Stimulated activated CD8-positive, alpha-beta memory T cell treated with anti-CD3 and anti-CD28 coated beads, Interleukin-7, amount 100 ng/mL, for 4 hours (primary cell): Measurements from ENCODE around the gene CTBP2.

Experiments used
- DNase-seq, 2 donors: peaks; one replicate each; pipeline ENCODE4 v3.0.0-alpha.2; 2020; ENCODE audit warnings: low read depth in 2 of 2

The CTBP2 gene

DNA sequence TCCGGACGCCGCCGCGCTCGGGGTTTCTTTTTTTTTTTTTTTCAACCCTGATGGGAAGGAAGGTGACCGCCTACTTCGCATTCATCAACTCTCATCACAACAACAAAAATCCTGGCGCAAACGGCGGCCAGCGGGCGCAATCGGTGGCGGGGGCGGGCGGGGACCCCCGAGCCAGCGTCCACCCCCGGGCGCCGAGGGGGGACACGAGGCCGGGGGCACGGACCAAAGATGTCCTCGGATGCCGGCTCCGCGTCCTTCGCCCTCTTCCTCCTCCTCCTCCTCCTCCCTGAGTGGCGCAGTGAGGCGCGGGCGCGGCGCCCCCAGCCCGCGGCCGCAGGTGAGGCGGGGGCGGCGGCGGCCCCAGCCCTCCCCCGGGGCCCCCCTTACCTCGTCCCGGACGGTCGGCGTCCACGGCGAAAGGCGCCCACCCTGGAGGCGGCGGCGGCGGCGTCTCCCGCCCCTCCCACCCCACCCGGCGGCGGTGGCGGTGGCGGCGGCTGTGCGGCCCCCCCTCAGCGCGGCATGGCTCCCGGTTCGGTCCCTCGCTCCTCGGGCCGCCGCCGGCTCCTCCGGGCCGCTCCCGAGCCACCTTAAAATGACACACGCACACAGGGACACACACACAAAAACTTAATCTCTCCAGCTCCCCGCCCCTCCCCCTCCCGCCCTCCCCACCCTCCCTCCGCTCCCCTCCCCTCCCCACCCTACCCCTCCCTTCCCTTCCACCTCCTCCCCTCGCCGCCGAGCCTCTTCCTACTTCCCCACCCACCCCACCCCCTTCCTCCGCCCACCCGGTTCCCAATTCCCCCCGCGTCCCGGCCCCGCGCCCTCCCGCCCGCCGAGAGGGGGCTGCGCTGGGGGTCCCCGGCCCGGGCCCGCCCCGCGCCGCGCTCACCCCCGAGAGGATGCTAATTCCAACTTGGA lies at the start of gene CTBP2:
Gene CTBP2, minus strand, starts transcription at position 632 of the 924 bp plus-strand sequence.
- no peak for DNase-seq

DNA sequence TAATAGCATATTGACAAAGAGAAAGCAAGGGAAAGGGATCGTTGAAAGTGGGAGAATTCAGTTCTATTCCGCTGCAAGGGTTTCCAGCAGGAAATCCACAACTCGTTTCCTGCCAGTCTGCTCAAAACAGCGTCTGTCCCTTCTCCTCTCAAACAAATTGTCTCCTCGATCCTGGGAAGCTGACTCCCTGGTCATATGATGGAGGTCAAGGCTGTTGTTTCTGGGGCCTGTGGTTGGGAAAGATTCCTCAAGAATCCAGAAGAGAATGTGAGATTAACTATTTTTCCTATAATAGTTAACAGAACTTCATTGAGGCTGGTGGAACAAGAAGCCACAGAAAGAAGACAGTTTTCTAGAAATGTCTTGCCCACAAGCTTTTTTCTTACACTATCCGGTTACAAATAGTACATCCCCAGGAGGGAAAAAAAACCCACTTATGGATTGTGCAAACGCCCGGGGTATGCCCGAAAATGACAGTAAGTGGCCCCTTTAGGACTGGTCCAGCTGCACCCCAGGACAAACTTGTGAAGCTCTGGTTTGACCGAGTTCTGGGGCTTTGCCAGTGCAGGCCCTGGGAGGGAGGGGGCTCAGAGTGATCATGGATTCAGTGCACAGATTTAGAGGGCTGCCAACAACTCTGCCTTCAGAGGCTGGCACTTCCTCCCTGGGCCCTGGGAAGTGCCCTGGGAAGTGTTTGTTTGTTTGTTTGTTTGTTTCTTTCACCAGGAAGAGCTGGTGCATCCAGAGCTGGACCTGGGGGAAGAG lies 49.4 kb upstream of the CTBP2 start:
- DNase-seq, result no peak

DNA sequence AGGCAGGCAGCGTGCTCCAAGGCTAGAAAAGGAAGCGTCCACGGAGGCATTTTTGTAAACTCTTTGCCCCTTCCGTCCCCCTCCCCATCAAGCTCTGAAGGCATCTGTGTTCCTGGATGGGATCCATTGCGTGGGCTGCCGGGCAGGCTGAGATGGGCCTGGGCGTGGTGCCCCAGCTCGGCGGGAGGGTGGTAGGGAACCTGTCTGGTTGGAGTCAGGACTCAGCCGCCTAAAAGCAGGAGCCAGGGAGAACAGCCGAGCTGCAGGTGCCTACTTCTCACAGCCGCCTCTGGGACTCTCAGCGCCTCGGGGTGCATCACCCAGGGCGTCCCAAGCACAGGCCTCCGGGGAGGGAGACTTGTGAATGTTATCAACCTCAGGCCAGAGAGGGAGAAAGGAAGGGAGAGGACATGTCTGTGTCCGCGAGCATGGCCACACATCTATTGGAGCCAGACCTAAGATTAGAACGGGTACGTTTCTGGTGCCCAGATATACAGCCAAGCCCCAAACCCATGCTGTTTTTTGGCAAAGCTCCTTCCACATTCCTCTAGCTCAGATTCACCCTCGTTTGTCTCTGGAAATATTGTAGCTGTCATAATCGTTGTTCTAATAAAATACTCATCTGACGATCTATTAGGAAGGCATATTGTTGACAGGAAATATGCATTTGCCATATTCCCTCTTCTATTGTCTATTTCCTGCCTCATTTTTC lies 48.6 kb upstream of the CTBP2 start:
- no peak for DNase-seq

DNA sequence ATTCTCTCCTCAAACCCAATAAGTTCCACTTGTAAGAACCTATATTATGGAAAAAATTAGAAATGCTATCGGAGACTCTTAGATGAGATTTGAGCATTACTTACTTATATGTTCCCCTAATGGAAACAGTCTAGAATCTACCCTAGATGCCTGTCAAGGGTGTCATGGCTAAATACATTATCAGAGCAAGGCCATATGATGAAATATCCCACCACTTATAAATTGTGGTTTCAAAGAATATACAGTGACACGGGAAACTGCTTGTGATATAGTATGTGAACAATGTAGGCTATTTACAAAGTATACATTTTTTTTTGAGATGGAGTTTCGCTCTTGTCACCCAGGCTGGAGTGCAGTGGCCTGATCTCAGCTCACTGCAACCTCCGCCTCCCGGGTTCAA lies 46.3 kb upstream of the CTBP2 start:
- DNase-seq, result no peak

DNA sequence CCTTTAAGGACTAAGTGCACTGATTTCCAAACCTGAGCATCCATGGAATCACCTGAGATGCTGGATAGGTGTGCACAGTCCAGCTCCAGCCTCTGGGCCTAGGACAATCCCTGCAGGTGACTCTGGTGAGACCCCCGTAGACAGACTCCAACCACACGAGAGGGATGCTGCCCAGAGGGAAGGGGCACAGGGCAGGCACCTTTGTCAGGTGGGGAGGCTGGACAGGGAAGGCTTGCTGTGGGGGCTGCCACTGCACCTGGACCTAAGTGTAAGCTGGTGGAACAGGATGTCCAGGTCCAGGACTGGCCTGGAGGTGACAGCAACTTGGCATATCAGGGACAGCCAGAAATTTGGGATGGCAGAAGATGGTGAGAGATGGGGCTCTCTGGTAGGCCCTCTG lies 45.1 kb upstream of the CTBP2 start:
- no peak for DNase-seq

DNA sequence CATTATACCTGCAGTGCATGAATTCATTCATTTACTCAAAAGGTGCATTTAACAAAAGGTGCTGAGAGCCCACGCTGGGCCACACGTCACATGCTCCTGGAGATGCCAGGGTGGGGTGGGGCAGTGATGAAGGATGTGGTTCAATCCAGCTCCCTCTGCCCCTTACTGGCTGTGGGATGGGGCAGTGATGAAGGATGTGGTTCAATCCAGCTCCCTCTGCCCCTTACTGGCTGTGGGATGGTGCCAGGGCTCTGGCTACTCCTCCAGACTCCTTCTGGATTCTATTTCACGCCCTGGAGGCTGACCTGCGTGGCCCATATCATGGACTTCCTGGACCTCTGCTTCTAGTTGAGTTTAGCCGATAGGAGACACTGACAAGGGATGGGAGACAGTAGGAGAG lies 44.0 kb upstream of the CTBP2 start:
- DNase-seq, result no peak

DNA sequence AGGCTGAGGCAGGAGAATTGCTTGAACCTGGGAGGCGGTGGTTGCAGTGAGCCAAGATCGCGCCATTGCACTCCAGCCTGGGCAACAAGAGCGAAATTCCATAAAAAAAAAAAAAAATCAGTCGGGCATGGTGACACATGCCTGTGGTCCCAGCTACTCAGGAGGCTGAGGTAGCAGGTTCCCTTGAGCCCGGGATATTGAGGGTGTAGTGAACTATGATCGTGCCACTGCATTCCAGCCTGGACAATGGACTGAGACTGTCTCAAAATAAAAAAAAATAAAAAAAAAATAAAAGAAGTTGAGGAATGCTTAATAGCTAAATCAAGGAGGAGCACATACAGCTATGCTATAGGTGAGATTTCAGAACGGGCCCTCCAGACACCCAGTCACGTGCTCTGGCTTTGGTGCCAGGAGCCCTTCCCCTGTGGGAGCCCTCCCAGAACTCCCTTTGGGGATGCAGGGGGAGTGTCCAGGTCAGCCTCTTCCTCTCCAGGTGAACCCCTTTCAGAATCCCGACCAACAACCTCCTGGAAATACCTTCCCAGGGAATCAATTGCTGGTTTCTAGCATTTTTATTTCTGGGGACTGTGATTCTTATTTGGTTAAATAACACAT lies 42.9 kb upstream of the CTBP2 start:
- no peak for DNase-seq

DNA sequence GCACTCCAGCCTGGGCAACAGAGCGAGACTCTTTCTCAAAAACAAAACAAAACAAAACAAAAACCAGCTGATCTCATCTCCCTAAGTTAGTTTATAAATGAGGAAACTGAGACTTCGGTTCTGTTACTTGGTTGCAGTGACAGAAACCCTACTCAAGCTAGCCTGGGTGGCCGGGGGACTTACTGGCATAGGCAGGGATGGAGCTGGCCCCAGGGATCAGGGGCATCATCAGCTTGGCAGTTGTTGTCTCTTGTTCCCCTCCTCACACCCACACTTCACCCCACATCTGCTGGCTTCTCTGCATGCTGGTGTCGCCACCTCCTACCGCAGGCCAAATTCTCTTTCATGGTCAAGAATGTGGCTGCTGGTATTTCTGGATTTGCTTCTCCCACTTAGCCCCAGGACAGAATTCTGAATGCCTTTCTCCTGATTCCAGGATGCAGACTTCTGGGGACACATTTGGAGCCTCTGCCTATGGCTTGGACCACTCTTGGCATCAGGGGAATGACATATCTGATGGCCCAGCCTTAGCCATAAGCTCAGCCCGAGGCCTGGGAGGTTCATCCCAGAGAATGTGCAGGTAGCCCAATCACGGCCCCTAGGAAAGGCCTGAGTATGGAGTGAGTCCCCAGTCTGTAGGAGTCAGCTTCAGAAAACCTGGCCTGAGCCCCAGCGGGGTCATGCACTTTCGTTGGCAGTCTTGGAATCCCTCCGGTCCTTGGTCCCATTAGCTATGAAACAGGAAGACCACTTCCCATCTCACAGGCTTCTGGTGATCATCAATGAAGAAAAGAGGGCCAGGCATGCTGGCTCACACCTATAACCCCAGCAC lies 41.6 kb upstream of the CTBP2 start:
- no peak for DNase-seq

DNA sequence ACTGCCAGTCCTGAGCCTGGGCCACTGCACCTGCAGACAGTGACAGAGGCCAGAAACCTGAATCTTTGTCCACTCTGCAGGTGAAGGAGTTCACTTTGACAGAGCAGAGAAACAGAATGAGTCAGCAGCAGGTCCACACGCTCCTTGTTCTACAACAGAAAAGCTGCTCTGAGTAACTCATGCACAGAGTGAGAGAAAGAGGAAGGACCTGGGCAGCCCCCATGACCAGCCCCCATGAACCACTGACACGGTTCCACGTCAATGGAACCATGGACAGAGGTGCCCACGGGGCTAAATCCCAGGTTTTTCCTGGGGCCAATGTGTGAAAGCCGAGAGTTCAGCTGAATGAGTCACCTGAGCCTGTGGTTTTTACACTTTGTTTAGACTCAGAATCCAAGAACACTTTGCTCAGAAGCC lies 40.8 kb upstream of the CTBP2 start:
- no peak for DNase-seq

DNA sequence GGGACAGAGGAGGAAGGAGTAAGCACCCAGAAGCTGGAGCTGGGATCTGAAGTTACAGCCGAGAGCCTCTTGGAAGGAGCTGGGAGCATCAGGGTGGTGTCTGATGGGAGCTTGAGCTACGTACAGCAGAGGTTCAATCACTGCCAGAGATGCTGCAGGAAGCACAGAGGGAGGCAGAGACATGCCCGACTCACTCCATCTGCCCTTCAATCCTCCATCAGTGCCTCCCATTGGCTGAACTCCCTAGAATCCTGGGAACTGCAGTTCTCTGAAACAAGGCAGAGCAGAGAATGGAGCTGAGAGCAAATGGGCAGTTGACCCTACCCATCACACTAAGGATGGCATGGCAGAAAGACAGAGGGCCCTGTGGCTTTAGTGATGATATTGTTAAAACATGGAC lies 40.0 kb upstream of the CTBP2 start:
- DNase-seq, result no peak

DNA sequence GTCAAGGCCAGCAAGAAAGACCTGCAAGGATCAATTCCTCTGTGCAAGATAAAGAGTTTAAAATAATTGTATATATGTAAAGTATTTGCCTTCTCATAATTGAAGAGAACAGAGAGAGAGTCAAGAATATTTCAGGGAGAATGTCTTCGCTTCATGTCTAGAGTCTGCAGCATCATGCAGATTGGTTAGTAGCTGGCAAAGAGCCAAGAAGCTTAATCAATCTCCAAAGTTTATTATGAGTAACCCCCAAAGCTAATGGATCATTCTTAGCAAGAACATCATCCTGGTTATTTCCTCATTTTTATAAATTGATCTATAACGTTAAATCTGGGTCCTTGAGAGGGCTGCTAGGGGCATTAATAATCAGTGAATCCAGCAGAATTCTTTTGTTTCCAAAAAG lies 38.9 kb upstream of the CTBP2 start:
- DNase-seq, result no peak

DNA sequence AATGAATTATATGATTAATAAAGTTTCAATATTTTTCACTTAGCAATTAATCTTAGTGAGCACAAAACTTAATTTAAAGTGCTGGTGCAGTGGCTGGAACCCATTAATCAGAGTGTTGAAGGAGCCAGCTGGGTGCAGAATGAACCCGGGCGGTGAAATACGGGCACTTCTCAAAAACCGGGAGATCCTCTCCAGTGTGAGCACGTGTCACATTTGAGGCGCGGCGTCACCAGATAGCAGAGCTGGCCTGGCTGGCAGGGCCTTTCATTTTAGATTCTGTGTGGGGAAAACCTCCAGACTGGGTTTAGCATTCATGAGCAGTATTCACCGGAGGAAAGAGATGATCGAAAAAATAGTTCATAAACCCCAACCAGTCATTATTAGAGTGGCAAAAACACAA lies 34.5 kb upstream of the CTBP2 start:
- no peak for DNase-seq

DNA sequence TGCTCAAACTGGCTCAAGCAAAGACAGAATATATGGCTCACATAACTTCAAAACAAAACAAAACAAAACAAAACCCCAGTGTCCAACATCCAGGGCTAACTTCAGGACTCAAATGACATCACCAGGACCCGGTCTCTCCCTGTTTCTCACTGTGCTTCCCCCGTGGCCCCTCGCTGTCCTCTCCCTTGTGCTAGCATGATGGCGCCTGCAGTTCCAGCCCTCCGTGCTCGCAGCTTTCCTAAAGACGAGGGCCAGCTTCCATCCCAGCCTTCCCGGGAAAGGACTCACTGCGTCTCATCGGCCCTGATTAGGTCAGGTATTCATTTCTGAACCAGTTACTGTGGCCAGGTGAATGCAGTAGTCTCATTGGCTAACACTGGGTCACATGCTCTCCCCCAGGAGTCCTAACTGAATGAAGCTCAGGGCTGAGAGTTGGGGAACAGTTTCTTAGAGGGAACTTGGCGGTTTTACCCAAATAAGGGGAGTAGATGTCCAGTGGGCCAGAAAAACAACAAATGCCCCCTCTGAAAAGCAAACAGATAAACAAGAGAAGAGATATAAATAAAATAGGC lies 33.0 kb upstream of the CTBP2 start:
- DNase-seq, result no peak

DNA sequence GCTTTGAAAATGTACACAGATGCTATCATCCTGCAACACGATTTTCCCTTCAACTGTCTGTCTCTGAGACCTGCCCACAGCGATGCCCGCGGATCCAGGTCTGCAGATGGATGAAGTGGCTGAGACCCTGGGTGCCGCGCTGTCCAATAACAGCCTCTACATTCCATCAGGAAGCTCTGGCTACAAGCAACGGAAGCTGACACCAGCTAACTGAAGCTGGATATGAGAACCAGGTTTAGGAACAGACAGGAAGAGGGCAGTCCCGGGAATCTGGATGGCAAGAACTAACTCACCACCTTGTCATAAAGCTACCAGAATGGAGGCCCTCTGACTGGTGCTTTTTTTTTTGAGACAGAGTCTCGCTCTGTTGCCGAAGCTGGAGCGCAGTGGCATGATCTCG lies 32.3 kb upstream of the CTBP2 start:
- DNase-seq, result no peak

DNA sequence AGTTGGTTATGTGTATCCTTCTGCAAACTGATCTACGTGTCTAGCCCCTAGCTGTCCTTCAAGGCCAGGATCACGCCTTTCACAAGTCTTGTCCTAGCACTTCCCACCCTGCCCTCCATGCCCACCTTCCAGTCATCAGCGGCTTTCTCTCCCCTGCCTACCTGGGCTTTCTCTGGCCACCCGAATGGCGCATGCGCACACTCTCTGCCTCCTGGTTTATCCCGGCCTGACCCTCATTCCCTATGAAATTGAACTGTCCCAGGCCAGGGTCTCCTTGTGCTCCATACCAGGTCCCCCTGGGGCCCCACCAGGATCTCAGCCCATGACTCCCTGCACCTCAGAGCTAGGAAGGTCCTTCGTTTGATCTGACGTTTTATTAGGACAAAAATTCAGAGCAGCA lies 31.6 kb upstream of the CTBP2 start:
- DNase-seq, result no peak

DNA sequence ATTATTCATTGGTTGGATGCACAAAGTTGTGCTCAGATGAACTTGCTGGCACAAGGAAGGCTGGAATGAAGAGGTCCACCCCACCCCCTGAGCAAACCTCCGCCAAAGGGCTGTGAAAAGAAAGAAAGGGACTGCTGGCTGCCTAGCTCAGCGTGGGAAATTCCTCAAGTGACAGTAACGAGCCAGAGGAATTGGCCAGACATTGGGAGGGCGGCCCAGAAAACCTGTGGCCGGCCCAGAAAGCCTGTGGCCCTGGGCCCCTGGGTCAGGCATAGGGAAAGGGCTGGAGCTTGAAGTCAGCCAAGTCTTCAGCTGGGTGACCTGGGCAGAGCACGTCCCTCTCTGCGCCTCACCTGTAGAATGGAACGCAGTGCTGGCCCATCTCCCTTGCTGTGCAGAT lies 30.6 kb upstream of the CTBP2 start:
- no peak for DNase-seq

DNA sequence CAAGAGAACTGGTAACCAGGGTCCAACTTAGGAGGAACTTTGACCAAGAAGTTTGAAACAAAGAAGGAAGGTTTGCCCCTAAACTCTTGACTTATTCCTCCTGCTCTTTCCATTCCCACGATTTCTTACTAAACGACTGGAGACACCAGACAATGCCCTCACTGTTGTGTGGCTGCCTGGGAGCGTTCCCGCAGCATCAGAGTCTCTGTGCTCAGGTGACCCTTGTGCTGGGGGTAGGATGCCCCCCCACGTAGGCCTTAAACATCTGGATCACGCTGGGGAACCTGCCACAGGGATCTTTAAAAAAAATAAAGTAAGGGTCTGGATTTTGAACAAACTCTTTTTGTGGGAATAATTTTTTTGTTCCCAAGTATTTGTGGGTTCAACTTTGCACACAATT lies 30.1 kb upstream of the CTBP2 start:
- no peak for DNase-seq

DNA sequence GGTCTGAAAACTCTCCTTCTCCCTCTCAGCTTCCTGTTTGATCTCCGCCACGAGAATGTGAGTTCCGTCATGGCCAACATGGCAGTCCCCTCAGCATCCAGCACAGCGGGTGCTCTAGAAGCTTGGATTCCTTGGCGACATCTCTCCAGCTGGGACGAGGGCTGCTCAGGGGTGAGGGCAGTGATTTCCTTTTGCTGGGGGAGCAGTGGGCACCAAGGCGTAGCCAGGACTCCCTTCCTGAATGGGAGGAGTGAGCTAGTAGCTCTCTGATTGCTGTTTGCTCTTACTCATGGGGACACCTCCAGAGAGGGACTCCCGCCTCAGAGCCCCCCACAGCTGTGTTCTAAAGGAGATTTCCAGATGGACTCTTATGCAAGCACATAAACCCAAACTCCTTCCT lies 28.8 kb upstream of the CTBP2 start:
- DNase-seq, result no peak

DNA sequence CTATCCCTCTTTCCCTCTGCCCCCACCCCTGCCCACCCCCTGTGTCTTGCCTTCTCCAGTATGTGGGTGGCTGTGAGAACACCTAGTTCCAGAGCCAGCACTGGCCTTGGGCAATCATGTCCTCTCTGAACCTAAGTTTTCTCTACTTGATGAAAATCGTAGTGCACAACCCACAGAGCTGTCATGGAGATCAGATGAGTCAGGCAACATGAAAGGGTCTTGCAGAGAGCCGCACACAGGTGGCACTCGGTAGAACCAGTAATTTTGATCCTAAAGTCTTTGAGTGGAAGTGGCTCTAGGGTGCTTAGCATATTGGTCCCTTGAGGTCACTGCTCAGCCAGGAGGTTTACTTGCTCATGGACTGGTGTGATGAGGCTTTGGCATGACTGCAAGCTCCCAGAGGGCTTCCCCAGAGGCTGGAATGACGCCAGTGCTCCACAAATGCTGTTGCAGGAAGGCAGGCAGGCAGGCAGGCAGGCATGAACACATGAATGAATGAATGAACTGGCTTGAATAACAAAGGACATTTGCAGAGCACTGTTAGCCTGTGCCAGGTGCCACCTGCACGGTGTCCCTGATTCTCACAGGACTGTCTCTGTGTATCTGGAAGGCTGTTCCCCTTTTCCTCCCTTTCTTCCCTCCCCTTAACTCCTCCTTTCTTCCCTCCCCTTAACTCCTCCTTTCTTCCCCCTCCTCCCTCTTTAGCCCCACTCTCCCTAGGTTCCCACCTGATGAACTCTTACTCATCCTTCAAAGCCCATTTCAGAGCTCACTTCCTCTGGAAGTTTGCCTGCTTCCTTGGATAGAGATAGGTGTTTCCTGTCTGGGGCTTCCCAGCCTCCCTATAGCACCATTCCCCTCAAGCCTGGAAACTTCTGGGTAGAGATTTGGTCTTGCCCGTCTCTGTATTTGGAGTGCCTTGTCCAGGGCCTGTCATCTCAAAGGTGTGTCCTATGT lies 27.2 kb upstream of the CTBP2 start:
- DNase-seq, result no peak
